Measurements from ENCODE around the gene C12orf76.

Gene C12orf76

GRCh38 chr12:110020956-110021355, 27.4 kb downstream of the C12orf76 start:
- no peak for DNase-seq

GRCh38 chr12:110015132-110015531, 33.2 kb downstream of the C12orf76 start:
- DNase-seq = no peak

GRCh38 chr12:110012659-110013058, 35.7 kb downstream of the C12orf76 start:
- no peak for DNase-seq

- no peak for DNase-seq
Measured at GRCh38 chr12:110012137-110012536, 36.2 kb downstream of the C12orf76 start.

GRCh38 chr12:110010853-110011723, 37.2 kb downstream of the C12orf76 start:
- DNase-seq = no peak

GRCh38 chr12:110008681-110009398, 39.5 kb downstream of the C12orf76 start:
- DNase-seq = peak; percentile 26

GRCh38 chr12:110007881-110008280, 40.4 kb downstream of the C12orf76 start:
- DNase-seq = no peak

- DNase-seq = no peak
Measured at GRCh38 chr12:110006115-110006514, 42.2 kb downstream of the C12orf76 start.

GRCh38 chr12:110005319-110005973, 42.9 kb downstream of the C12orf76 start:
- DNase-seq = no peak

- DNase-seq = no peak
Measured at GRCh38 chr12:110004598-110004997, 43.7 kb downstream of the C12orf76 start.

- no peak for DNase-seq
Measured at GRCh38 chr12:110002676-110003515, 45.4 kb downstream of the C12orf76 start.

GRCh38 chr12:110001596-110001995, 46.7 kb downstream of the C12orf76 start:
- DNase-seq = no peak

- DNase-seq = no peak
Measured at GRCh38 chr12:109999983-110000505, 48.3 kb downstream of the C12orf76 start.

- DNase-seq = no peak
Measured at GRCh38 chr12:109999649-109999971, 48.7 kb downstream of the C12orf76 start.

- peak; percentile 85 for DNase-seq
Measured at GRCh38 chr12:109998904-109999648, 49.2 kb downstream of the C12orf76 start, which contains the start of gene ANKRD13A. ANKRD13A (plus strand) TSS chr12:109999430; CDS start chr12:109999689, 259 bp downstream.

- DNase-seq = no peak
Measured at GRCh38 chr12:109998241-109998903, 50.0 kb downstream of the C12orf76 start.

GRCh38 chr12:109997393-109997792, 50.9 kb downstream of the C12orf76 start:
- DNase-seq = no peak

GRCh38 chr12:109996483-109996853, 51.9 kb downstream of the C12orf76 start:
- no peak for DNase-seq

GRCh38 chr12:109995686-109996482, 52.4 kb downstream of the C12orf76 start, which contains the start of gene GIT2:
GIT2 (minus strand) TSS chr12:109996368; CDS start chr12:109996224, 144 bp downstream.
- DNase-seq = peak; percentile 95

- DNase-seq = no peak
Measured at GRCh38 chr12:109995361-109995685, 53.0 kb downstream of the C12orf76 start.

Data from activated naive CD4-positive, alpha-beta T cell treated with anti-CD3 and anti-CD28 coated beads, Interleukin-2, amount 50 U/mL, for 16 hours (primary cell).